HepG2 (cell line): ENCODE data around the gene ELN. TPM values are rescaled to one million over a fixed set of nuclear protein-coding genes. Genes with fewer than 3 reads are reported as not detected.

Source experiments
- BCLAF1 ChIP-seq: fragments of 450-650 bp; IDR thresholded peaks from 2 replicates; pipeline ENCODE4 v1.6.1; 2017; ENCODE audit warnings: mild to moderate bottlenecking
- BRCA1 ChIP-seq: sonication (generic); formaldehyde crosslinking; IDR thresholded peaks from 2 replicates; pipeline ENCODE4 v1.4.0; 2020; ENCODE audit warnings: missing genetic modification reagents
- CEBPZ ChIP-seq: IDR thresholded peaks from 2 replicates; pipeline ENCODE4 v1.6.1; 2012; ENCODE audit warnings: low read length, improper control_type of control experiment
- CENPX ChIP-seq: sonication (generic); formaldehyde crosslinking; IDR thresholded peaks from 2 replicates; pipeline ENCODE4 v1.9.0; 2021; ENCODE audit warnings: mild to moderate bottlenecking, missing genetic modification reagents, moderate library complexity
- GATAD1 ChIP-seq: IDR thresholded peaks from 2 replicates; pipeline ENCODE4 v1.6.1; 2016; ENCODE audit warnings: missing genetic modification reagents, missing compliant biosample characterization
- HNRNPLL ChIP-seq: fragments of 200-400 bp; formaldehyde crosslinking; IDR thresholded peaks from 2 replicates; pipeline ENCODE4 v1.6.1; 2017; ENCODE audit warnings: mild to moderate bottlenecking, low read depth, low read length; ENCODE audit not compliant: poor library complexity, severe bottlenecking
- JARID2 ChIP-seq: sonication (generic); formaldehyde crosslinking; IDR thresholded peaks from 2 replicates; pipeline ENCODE4 v1.8.1; 2023; ENCODE audit warnings: missing genetic modification reagents, inconsistent platforms; ENCODE audit not compliant: insufficient replicate concordance
- JDP2 ChIP-seq: sonication (generic); formaldehyde crosslinking; IDR thresholded peaks from 2 replicates; pipeline ENCODE4 v1.8.1; 2022; ENCODE audit warnings: missing genetic modification reagents, borderline replicate concordance
- KAT8 ChIP-seq: IDR thresholded peaks from 2 replicates; pipeline ENCODE4 v1.6.1; 2016; ENCODE audit warnings: missing genetic modification reagents, missing compliant biosample characterization
- PLSCR1 ChIP-seq: sonication (generic); formaldehyde crosslinking; IDR thresholded peaks from 2 replicates; pipeline ENCODE4 v1.5.0; 2020; ENCODE audit warnings: missing genetic modification reagents, mild to moderate bottlenecking, borderline replicate concordance
- TMF1 ChIP-seq: sonication (generic); formaldehyde crosslinking; IDR thresholded peaks from 2 replicates; pipeline ENCODE4 v1.8.1; 2022; ENCODE audit warnings: low read depth, missing genetic modification reagents
- ZKSCAN1 ChIP-seq: fragments of 150-350 bp; IDR thresholded peaks from 2 replicates; pipeline ENCODE4 v1.6.1; 2014; ENCODE audit warnings: low read length
- ZNF121 ChIP-seq: sonication (generic); formaldehyde crosslinking; IDR thresholded peaks from 2 replicates; pipeline ENCODE4 v1.5.0; 2020; ENCODE audit warnings: mild to moderate bottlenecking, missing genetic modification reagents
- ZNF124 ChIP-seq: sonication (generic); formaldehyde crosslinking; IDR thresholded peaks from 2 replicates; pipeline ENCODE4 v1.4.0; 2020; ENCODE audit warnings: missing genetic modification reagents
- ZNF136 ChIP-seq: sonication (generic); formaldehyde crosslinking; IDR thresholded peaks from 2 replicates; pipeline ENCODE4 v1.8.1; 2022; ENCODE audit warnings: low read depth, mild to moderate bottlenecking, moderate library complexity, missing genetic modification reagents
- ZNF160 ChIP-seq: sonication (generic); formaldehyde crosslinking; IDR thresholded peaks from 2 replicates; pipeline ENCODE4 v1.8.0; 2022; ENCODE audit warnings: mild to moderate bottlenecking, inconsistent platforms, missing genetic modification reagents
- ZNF180 ChIP-seq: sonication (generic); formaldehyde crosslinking; IDR thresholded peaks from 2 replicates; pipeline ENCODE4 v1.4.0; 2020; ENCODE audit warnings: low read depth, missing genetic modification reagents, borderline replicate concordance
- ZNF503 ChIP-seq: sonication (generic); formaldehyde crosslinking; IDR thresholded peaks from 2 replicates; pipeline ENCODE4 v1.4.0; 2020; ENCODE audit warnings: missing genetic modification reagents
- ZNF567 ChIP-seq: sonication (generic); formaldehyde crosslinking; IDR thresholded peaks from 2 replicates; pipeline ENCODE4 v1.8.1; 2023; ENCODE audit warnings: mild to moderate bottlenecking, missing genetic modification reagents, borderline replicate concordance
- ZNF7 ChIP-seq: IDR thresholded peaks from 2 replicates; pipeline ENCODE4 v1.6.1; 2016; ENCODE audit warnings: missing biosample characterization, missing genetic modification reagents
- ZNF766 ChIP-seq: sonication (generic); formaldehyde crosslinking; IDR thresholded peaks from 2 replicates; pipeline ENCODE4 v1.5.0; 2020; ENCODE audit warnings: missing genetic modification reagents, borderline replicate concordance
- polyA plus RNA-seq, 8 experiments: library from polyadenylated mRNA; depleted of rRNA in 3 of 8; stranded (reverse) in 7 of 8; unstranded in 1 of 8; fragments of >200 nt; fragmentation: Illumina TruSeq in 4 of 8; extraction: Trizol in 4 of 8; gene quantifications; 2 replicates each; pipeline versions ENCODE4 v1.2.1 to v1.2.3, GENCODE V29; 2011 to 2016; ENCODE audit warnings: low read depth in 4 of 8, missing spikeins in 1 of 8, mixed read lengths in 1 of 8; ENCODE audit not compliant: insufficient read depth in 1 of 8
- total RNA-seq, 5 experiments: library from RNA; depleted of rRNA; stranded (reverse); fragments of >200 nt; fragmentation: Illumina TruSeq; extraction: Trizol; gene quantifications; 2 replicates each; pipeline ENCODE4 v1.2.3, GENCODE V29; 2016; ENCODE audit warnings: low read depth in 1 of 5

Gene ELN
- total and polyA plus RNA-seq, 2 of the 13 experiments (the other 11 are each of a cell fraction or from before 2014, with no cell fraction given): 0.15 to 0.37 TPM

GRCh38 chr7:73978661-73979563, 49.1 kb upstream of the ELN start (continued):
- no peak for TF ChIP-seq HNRNPLL
- TF ChIP-seq CEBPZ: no peak
- no peak for TF ChIP-seq ZNF160 (CRISPR knock-in tag)
- peak; percentile 47; the same call in 1 of the 2 replicates for TF ChIP-seq ZNF121 (CRISPR knock-in tag)
- no peak for TF ChIP-seq ZKSCAN1
- TF ChIP-seq KAT8: peak; percentile 56; the same call in 1 of the 2 replicates
- no peak for TF ChIP-seq JARID2 (CRISPR knock-in tag)
- no peak for TF ChIP-seq BCLAF1
- no peak for TF ChIP-seq ZNF7 (CRISPR knock-in tag)
- no peak for TF ChIP-seq ZNF503
- no peak for TF ChIP-seq TMF1 (CRISPR knock-in tag)
- TF ChIP-seq BRCA1 (CRISPR knock-in tag): no peak
- TF ChIP-seq ZNF124 (CRISPR knock-in tag): no peak
- TF ChIP-seq CENPX (CRISPR knock-in tag): no peak
- no peak for TF ChIP-seq ZNF180 (CRISPR knock-in tag)
- peak; percentile 62 for TF ChIP-seq GATAD1
- TF ChIP-seq JDP2: no peak
- no peak for TF ChIP-seq ZNF136 (CRISPR knock-in tag)
- no peak for TF ChIP-seq ZNF766 (CRISPR knock-in tag)
- TF ChIP-seq PLSCR1: no peak
- no peak for TF ChIP-seq ZNF567 (CRISPR knock-in tag)
